HCEC 1CT (cell line): Measurements from ENCODE around the gene ADGRL3.
A peak's percentile ranks its signal among the peaks of the same experiment; 100 is the strongest.
"Not testable (repeated sequence)": the region's sequence is repeated elsewhere in the genome, so short reads cannot be mapped to it uniquely, and the experiment has no call there.

Experiments used
- DNase-seq: peaks from one replicate; pipeline ENCODE4 v3.0.0-alpha.2; 2017

ADGRL3 gene

DNA sequence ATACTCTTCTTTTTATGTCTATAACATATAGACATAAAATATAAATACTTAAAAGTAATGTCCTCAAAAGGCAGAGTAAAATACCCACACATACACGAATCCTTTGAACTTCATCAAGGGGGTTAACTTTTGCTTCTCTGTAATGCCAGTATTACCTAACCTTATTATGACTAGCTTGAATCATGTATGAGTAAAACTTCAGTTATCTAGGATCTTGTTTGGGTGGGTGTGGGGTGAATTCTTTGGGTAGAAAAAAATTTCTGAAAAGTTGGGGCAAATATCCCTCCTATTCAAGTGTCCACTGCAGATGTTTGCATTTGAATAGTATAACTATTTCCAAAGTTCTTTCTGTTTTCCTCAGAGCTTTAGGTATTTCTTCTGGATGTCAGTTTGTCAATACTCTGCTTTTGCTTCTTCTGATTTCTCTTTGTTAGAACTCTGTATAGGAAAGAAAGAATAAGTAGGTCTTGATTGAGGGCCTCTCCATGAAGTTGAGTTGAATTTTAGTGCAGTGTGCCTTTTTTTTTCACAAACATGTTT is 173.8 kb downstream of the ADGRL3 start:
- DNase-seq: peak; percentile 61

DNA sequence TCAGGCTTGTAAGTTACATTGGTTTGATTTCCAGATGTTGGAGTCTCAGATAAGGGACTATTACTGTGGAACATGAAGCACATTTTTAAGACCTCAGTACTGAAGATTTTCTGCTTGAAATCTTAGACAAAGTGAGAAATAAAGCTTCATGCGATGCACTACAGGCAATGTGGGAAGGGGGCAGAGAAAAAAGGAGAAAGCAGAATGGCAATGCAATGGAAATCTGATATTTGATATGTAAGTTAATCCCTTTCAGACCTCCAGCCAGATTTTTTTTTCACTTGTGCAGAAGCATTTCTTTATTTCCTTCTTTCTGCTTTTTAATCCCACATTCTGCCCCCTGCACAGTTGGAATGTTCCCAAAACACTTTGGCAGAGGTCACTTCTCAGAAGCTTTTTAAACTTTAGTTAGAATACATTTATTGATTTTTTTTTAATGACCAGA is 174.3 kb downstream of the ADGRL3 start:
- no peak for DNase-seq

DNA sequence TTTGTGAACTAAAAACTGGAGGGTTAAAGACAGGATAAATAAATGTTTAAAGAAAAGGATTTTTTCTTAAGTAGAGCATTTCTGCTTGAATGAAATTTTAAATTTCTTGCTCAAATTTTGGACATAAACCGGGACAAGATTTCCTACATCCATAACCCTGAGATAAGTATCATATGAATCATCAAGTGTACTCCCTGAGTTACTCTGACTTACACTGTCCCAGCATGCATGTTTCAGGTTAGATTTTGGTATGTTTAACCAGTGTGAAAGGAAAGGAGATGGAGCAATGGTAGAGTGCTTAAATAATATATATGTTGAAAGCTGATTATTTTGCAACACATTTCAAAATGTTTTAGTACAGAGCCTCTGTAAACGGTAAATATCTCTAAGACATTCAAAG is 175.2 kb downstream of the ADGRL3 start:
- peak; percentile 6 for DNase-seq

DNA sequence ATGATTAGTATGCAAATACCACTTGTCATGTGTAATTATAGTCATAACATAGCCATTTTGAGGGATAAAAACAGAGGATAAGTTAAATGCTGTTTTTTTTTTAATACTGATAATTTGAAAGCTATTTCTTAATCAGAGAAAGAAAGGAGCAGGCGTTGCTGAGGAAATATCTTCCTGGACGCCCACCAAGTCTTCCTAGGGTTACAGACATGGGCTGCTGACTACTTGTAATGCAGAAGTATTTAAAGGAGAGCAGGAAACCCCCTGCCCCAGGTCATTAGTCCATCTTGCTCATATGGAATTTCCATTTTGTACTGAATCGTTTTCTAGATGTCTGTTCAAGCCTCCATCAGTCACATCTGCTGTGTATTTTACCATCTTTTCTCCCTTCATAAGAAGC is 176.2 kb downstream of the ADGRL3 start:
- no peak for DNase-seq

DNA sequence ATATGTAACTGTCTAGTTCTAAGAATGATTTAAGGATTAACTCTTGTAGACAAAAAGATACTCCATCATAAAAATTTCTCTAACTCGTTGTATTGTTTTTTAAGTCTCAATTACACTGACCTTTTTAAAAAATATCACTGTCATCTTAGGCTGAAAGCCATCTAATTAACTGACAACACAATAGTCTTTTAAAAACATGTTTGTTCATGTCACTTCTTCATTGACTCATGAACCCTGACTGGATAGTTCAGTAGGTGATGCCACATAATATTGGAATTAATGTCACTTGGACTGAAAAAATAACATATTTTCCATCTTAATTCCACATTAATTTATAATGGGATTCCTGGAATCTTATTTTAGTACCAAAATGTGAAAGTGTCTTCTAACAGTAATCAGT is 179.3 kb downstream of the ADGRL3 start:
- DNase-seq: no peak

DNA sequence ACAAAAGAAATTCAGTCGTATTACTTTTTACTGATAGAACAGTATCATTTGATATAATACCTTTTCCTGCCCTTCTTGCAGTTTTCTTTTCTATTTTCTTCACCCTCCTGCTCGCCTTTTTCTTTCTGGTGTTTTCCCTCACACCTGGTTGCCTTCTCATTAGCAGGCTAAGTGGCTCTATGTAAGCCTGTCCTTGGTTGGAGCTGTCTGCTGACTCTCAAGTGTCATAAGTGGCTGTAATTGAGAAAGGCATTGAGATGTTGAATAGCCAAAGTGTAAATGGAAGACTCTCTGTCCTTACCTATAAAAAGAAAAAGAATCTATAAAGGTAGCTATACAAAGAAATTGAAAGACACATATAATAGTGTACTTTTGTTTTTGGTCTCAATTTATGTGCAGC is 180.7 kb downstream of the ADGRL3 start:
- no peak for DNase-seq

DNA sequence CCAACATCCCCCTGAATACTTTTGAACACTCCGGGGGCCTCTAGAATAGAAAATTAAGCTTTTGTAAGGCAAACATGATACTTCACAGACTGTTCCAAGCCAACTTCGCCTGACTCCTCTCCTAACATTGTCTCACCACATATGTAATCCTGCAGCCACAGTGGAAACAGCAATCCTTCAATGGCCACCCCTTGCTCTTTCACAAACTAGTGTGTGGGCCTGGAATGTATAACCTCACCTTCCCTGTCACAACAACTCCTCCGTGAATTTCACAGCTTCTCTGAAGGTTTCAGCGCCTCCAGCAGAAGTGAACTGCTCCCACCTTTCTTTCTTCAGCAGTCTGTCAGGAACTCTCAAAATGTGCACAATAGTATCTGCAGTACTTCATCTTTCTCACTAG is 185.1 kb downstream of the ADGRL3 start:
- no peak for DNase-seq

DNA sequence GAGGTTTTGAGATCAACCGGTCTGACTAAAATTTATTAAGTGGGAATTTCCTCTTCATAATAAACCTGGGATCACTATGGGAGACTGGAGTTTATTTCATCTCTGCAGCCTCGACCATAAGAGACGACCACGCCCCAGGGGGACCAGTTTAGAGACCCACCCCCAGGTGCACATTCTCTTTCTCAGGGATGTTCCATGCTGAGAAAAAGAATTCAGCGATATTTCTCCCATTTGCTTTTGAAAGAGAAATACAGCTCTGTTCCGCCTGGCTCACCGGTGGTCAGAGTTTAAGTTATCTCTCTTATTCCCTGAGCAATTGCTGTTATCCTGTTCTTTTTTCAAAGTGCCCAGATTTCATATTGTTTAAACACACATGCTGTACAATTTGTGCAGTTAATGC is 187.2 kb downstream of the ADGRL3 start:
- not testable (repeated sequence) for DNase-seq

DNA sequence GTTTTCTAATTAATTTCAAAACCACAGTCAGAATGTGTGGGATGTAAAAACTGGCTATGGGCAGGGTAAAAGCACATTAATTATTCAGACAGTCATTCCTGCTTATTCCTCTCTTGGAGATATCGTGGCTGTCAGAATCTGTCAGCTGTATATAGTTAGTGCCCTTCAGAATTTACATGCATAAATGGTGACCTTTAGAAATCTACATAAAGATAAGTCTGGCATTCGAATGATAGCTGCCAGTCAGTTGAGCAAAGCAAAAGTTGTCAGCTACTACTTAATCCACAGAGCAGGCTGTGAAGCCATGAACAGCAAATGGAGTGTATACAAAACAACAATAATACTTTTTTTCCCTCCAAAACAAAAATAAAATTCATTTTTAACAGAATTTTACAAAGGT is 189.5 kb downstream of the ADGRL3 start:
- DNase-seq: no peak

DNA sequence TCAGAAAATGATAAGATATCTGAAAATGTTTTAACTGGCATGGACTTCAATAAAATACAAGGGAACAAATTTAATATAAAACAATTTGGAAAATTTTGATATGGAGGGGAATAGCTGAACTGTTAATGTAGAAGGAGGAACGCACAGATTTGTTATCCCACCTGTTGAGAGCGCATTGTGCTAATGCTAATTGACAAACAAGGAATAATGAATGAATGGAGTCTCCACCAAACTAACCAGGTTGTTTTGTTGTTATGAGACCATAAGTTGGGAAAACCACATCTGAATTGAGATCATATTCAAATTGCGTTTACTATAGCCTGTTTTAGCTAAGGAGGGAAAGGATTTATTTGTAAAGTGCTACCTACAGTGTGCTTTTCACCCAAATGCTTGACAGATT is 195.6 kb downstream of the ADGRL3 start:
- DNase-seq: no peak

DNA sequence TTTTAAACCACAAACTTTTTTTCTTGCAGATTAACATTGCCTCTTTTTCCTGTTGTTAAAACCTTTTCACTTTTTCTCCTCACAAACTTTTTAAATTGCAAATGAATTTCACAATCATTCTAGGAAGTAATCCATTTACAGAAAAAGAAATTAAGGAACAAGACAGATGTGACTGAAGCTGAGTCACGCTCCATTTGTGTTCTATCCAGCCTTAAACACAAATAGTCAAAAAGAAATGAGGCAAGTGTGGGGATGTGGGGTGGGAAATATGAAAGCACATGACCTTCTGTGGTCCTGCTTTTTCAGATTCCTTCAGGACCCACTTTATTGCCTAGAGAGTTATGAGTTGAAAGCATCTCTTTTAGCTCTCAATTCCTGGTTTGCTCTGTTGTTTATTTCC is 197.0 kb downstream of the ADGRL3 start:
- DNase-seq: peak; percentile 22

DNA sequence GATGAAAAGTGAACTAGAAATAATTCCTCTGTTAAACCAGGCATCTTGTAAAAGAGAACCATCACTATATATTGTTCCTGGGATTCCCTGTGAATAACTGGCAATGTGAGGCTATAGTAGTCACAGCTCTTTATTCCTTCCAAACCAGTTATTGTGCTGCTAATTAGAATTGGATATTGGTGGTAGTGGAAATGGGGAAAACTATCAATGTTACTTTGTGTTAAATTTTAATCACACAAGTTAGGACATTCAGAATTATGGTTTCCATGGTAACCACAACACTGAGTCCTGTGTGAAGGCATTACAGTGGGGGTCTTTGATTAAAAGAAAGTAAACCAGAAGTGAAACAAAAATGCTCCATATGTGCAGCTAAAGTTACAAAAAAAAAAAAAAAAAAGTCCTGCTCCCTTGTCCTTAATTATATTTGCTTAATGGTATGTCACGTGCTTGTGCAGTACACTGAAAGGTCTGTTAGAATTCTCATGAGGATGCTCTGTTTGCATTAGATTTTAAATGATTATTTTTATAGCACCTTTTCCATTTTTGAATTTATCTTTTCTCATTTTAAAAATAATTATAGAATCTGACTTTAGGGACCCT is 200.4 kb downstream of the ADGRL3 start:
- no peak for DNase-seq

DNA sequence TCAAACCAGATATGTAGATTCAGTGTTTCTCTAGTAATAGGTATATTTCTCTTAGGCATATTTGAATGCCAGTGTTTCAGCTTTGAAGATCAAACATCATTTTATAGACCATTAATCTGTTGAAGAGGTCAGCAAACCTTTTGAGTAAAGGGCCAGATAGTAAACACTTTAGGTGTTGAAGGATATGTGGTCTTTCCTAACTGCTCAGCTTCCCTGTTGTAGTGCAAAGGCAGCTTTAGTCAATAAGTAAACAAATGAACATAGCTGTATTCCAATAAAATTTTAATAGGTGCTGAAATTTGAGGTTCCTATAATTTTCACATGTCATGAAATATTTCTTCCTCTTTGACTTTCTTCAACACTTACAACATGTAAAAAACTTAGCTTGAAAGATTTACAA is 201.6 kb downstream of the ADGRL3 start:
- no peak for DNase-seq

DNA sequence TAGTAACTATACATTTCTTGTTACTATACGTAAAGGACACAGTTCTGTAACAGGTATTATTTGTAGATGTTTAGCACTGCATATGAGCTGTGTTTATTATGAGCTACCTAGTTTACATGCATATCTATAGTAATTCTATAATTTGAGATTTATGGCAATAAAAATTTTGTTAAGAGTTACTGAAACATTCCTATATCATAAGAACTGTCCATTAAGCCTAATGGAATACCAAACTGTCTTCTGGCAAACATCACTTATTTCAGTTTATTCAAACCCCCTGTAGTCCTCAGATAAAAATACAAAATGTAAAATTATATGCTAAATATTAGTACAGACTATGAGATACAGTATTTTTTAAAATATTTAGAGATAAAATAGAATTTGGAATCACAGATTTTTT is 205.2 kb downstream of the ADGRL3 start:
- DNase-seq: no peak

DNA sequence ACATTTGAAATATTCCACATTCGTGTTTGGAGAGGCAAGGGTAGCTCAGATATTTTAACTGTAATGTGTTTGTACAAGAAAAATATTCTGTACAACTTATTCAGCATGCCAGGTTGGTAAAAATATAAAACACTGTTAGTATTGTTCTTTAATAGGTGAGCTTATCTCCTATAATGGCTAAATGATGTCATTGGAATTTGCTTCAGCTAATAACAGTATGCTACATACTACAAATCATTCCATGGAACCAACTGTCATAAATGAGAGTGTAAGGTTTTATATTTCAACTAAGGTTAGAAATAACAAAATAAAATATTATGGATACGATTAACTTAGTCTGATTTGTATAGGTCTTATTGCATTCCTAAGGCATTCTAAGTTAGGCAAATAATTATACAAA is 206.6 kb downstream of the ADGRL3 start:
- DNase-seq: no peak

DNA sequence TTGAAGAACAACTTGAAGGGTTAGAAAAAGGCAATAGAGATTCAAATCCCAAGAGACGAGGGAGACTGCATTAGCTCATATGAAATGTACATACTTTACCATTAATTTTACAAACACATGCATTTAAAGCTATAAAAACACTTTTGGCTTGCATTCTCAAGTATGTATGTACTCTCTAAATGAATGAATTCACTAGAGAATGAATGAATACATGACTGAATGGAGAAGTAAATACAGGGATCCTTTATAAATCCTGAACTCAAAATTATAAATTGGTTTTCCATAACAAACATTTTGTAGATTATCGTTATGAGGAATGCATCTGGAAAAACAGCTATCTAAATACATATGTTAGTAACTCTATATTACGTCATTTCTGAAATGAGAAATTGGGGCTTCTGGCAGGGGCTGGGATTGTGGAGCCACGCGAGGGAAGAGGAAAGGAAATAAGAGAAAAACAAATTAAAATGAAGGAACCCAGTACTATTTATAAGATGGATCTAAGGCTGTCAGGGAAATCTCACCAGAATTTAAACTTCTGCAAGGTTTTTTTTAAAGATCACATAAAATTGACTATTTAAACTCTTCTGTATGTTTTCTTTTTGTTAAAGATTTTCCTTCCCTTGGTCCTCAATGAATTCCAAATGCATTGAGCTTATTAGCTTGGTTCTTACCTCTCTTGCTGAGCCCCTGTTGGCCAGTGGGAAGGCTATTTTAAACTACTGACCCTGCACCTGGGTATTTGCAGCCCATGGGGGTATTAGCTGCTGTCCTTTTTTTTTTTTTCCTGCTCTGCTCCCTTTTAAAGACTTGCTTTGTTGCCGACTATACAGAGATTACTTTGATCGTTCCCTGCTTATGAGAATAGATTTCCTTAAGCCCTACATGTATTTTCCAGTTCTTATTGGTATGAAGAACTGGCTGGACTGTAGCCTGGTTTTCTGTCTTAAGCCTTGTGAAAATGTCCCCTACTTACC is 207.8 kb downstream of the ADGRL3 start:
- no peak for DNase-seq

DNA sequence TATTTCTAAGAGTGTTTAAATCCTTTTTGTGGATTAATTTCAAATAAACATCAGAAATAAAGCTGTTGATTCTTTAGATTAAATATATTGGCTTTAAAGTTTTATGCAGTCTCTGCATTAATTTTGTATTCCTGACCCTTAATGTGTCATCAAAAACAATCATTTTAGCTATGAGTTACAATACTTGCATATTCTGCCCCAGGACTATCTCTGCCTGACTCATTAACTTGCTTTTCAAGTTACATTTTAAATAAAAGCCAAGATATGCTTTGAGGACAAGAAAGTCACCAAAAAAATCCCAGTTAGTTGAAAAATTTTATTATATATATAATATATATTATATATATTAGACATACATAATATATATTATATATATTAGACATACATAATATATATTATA is 208.7 kb downstream of the ADGRL3 start:
- DNase-seq: no peak

DNA sequence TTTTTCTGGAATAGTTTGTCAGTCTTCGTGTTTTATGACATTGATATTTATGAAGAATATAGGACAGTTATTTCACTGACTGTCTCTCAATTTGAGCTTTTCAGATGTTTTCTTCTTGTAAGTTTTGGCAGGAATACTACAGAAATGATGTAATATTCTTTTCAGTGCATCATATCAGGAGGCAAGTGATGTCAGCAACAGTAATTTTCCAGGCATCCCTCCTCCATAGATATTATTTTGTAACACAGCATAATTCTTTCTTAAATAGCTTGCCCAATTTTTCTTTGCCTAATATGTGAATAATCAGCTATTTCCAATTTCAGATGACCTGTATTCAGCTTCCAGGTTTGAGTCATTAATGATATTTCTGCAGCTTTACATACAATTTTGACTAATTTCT is 211.1 kb downstream of the ADGRL3 start:
- DNase-seq: no peak

DNA sequence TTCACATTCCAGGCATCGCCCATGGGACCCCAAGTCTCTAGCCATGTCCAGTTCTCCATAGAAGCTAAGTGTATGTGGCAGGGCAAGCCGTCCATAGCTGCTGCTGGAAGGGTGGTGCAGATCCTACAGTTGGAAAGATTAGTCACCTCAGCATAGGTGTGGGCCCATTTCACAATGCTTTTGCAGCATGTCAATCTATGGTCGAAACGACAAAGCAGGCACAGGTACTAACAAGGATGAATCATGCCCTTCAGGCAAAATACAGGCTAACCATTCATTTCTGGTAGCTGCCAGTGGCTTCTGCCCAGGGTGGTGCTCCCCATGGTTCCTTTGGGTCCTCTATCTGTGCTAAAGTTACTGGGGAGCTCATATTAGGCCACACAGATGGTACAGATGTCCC is 225.2 kb downstream of the ADGRL3 start:
- DNase-seq: no peak

DNA sequence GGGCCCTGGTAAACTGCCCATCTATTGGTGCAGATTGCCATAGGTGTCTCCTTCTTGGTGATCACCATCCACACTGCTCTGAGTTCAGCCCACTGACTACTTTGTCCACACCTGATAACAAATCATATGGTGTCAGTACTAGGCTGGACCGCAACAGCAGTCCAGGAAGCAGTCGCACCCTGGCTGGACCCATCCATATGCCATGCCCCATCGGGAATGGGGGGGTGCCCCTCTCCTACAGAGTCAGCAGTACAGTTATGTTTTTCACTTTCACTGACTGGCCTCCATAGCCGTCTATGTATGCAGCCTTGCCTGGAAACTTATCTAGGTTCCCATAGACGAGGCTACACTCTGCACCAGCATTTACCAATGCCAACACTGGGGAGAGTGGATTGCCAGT is 226.1 kb downstream of the ADGRL3 start:
- no peak for DNase-seq

DNA sequence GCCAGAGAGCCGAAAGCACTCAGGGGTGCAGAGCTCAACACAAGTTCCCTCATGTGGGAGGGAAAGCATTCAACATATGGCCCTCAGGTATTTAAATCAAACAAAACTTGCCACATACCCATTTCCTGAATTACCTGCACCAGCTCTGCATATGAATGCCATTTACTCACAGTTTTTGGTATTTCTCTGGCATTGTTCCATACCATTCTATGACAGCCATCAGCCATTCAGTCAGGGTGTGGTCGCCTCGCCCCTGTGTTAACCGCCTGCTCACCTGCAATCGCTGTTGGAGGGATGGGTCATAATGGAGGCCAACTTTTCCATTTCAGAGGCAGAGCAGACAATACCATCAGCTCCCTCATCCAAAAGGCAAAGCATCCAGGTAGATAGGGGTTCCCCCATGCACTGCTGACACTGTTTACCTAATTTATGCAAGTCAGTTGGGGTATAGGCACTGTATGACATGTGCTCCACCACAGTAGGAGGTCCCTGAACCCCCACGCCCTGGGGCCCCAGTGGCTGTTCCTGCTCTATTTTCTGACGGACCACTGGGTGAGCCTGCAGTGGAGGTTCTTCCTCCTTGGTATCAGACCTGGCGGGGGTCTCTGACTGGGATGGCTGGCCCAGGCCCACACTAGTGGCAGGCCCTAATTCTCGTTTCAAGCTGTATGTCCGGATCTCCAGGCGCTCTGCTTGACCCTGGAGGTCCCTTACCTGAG is 227.1 kb downstream of the ADGRL3 start:
- no peak for DNase-seq

DNA sequence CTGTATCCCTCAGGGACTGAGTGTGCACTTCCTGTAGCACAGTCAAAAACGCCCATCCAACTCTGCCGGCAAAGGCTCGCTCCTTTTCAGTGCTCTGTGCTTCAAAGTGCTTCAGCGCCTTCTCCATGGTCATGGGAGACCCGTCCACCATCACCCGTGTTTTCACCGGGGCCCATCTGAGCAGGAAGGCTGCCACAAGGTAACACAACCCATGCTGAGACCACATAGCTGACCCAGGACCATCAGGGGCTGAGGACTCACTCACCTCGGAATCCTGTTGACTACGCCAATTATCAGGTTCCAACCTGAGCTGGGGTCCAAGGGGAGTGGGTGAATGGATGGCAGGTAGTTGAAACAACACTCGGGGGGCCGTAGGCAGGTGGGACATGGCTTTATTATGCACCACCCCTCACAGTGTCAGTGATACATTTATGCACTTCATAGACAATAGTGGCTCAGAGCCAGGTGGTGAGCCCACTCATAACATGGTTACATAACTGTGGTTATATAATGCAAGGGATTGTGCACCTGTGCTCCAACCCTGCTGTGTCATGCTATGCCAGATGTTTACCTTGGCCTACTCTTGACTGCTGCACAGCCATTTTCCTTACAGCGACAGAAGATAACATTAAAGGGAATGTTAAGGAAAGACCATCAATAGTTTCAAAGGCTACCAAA is 227.8 kb downstream of the ADGRL3 start:
- DNase-seq: no peak

DNA sequence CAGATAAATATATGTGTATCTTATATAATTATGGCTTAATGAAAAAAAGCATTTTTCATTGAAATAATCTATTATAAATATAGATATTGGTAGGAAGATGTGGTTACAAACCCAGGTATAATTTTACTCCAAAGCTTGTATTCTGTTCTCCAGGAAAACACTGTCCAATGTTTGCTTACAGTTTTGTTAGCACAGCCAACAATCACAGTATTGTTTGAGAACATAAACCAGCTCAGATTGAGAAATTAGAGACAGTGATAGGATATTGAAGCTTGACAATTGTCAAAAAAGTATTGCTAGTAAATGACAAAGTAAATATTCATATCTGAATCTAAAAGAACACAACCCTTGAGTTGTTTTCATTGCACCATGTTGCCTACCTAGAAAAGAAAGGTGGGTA is 228.8 kb downstream of the ADGRL3 start:
- no peak for DNase-seq
